Testis (tissue), 2 donors: ENCODE measurements around the gene KIF26B.

Source experiments
- CTCF ChIP-seq, 3 experiments: fragments of 450-650 bp in 2 of 3; fragments of 200-600 bp in 1 of 3; sonication (generic) in 1 of 3; IDR thresholded peaks; one replicate each; pipeline ENCODE4 v1.5.1; 2016 to 2019; ENCODE audit warnings: antibody characterized with exemption in 3 of 3, mild to moderate bottlenecking in 2 of 3, moderate library complexity in 1 of 3
- POLR2A ChIP-seq: fragments of 450-650 bp; IDR thresholded peaks from one replicate; pipeline ENCODE4 v1.6.1; 2017; ENCODE audit warnings: antibody characterized with exemption, mild to moderate bottlenecking, moderate library complexity

DNA sequence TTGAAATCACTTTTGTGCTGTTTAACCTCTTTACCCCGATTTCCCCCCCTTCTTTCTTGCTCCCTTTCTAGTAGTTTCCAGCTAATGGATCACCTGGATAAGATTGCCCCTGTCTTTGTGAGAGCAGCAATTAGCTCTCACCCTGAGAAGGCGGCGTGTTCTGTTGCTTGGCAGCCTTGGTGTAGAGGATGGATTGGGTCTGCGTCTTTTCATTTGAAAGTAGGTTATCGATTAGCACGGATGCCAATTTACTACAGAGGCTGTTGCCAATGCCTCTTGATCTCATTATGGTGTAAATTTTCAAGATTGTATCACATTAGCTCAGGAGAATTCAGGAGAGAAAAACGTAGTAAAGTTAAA, 26.4 kb downstream of the KIF26B start:
- TF ChIP-seq CTCF (IDR thresholded peaks at IDR 0.05) (no peak), POLR2A (no peak)
